ENCODE results near the gene ZFR2.

ZFR2 gene

GRCh38 chr19:3803114-3803888 lies 65.5 kb downstream of the ZFR2 start:
- TF ChIP-seq, protein P1, sequence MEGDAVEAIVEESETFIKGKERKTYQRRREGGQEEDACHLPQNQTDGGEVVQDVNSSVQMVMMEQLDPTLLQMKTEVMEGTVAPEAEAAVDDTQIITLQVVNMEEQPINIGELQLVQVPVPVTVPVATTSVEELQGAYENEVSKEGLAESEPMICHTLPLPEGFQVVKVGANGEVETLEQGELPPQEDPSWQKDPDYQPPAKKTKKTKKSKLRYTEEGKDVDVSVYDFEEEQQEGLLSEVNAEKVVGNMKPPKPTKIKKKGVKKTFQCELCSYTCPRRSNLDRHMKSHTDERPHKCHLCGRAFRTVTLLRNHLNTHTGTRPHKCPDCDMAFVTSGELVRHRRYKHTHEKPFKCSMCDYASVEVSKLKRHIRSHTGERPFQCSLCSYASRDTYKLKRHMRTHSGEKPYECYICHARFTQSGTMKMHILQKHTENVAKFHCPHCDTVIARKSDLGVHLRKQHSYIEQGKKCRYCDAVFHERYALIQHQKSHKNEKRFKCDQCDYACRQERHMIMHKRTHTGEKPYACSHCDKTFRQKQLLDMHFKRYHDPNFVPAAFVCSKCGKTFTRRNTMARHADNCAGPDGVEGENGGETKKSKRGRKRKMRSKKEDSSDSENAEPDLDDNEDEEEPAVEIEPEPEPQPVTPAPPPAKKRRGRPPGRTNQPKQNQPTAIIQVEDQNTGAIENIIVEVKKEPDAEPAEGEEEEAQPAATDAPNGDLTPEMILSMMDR (IDR thresholded peaks at IDR 0.05; ENCODE audit: borderline replicate concordance, insufficient read depth, low read depth, low read length), result no peak
- H3K4me3 ChIP-seq (ENCODE audit: low read depth, low read length), result no peak overlapping the region

GRCh38 chr19:3801412-3802096 lies 67.3 kb downstream of the ZFR2 start:
- TF ChIP-seq, protein P1 (IDR thresholded peaks at IDR 0.05; ENCODE audit: borderline replicate concordance, insufficient read depth, low read depth, low read length), result no peak

GRCh38 chr19:3800996-3801395 lies 67.8 kb downstream of the ZFR2 start:
- TF ChIP-seq, protein P1 (IDR thresholded peaks at IDR 0.05; ENCODE audit: borderline replicate concordance, insufficient read depth, low read depth, low read length), result no peak
- no peak overlapping the region for H3K4me3 ChIP-seq (ENCODE audit: low read depth, low read length)

More at GRCh38 chr19:3801412-3802096, 67.3 kb downstream of the ZFR2 start:
- H3K4me3 ChIP-seq (ENCODE audit: low read depth, low read length), result no peak overlapping the region

DNA sequence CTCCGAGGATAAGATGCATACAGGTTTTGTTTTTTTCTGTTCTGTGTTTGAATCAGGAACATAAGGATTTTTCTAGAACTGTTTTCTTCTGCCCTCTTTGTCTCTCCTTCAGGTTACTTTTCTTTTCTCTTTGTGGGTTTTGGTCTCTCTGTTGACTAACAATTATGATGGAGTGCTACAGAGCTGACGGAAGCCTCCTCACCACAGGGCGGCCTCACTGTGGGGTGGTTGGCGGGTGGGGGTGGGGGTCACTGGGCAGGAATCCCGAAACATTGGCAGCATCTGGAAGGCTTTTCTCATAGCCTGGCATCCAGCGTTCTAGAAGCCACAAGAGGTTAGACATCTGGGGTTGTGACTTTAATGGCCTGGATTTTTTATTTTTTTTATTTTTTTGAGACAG lies 70.7 kb downstream of the ZFR2 start:
- no peak overlapping the region for H3K4me3 ChIP-seq (ENCODE audit: low read depth, low read length)
- TF ChIP-seq, protein P1 (IDR thresholded peaks at IDR 0.05; ENCODE audit: borderline replicate concordance, insufficient read depth, low read depth, low read length), result no peak

DNA sequence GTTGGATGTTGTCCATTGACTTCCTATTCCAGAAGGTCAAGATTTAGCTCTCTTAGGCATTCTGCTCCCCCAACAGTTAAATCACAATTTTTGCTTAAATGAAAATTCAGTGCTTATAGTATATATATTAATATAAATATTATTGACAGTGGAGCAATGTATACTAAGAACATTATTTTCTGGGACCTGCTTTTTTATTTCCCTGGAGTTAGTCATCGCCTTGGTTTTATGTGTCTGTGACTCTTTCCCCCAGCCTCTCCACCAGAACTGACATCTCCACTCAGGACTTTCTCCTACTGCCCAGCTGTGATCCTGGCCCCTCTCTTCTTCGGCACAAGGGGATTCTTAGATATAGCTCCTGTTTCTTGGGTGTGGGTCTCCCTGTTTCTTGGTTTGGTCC lies 72.5 kb downstream of the ZFR2 start:
- TF ChIP-seq, protein P1 (IDR thresholded peaks at IDR 0.05; ENCODE audit: borderline replicate concordance, insufficient read depth, low read depth, low read length), result no peak
- H3K4me3 ChIP-seq (ENCODE audit: low read depth, low read length), result no peak overlapping the region

DNA sequence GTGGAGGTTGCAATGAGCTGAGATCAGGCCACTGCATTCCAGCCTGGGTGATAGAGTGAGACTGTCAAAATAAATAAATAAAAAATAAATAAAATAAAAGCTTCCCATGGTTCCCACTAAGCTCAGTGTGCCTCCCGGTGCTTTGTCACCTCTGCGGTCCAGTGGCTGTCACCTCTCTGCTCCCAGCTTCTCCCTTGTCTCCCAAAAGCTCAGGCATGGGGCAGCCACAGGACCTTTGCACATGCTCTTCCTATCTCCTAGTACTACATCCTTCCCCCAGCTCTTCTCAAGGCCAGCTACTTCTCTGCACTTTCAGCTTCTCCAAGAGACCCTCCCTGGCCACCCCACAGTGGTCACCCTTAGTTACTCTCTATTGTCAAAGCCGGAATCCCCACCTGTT lies 75.0 kb downstream of the ZFR2 start:
- TF ChIP-seq, protein P1 (IDR thresholded peaks at IDR 0.05; ENCODE audit: borderline replicate concordance, insufficient read depth, low read depth, low read length), result no peak
- no peak overlapping the region for H3K4me3 ChIP-seq (ENCODE audit: low read depth, low read length)

GRCh38 chr19:3792114-3792513 lies 76.7 kb downstream of the ZFR2 start:
- no peak overlapping the region for H3K4me3 ChIP-seq (ENCODE audit: low read depth, low read length)
- TF ChIP-seq, protein P1 (IDR thresholded peaks at IDR 0.05; ENCODE audit: borderline replicate concordance, insufficient read depth, low read depth, low read length), result no peak
